Gastrocnemius medialis (tissue), 4 donors: ENCODE measurements around the gene MSI2. TPM values are rescaled to one million over a fixed set of nuclear protein-coding genes. Genes with fewer than 3 reads are reported as not detected.

Source experiments
- ATAC-seq, 2 donors: fragments of 150-250 bp; one replicate each; pipeline ENCODE4 v1.9.1; 2016
- DNase-seq, 2 donors: peaks; one replicate each; pipeline ENCODE4 v3.0.0-alpha.2; 2019
- H3K27ac ChIP-seq, 4 donors: fragments of 200-600 bp; sonication (generic); 1 replicate in 1 of 4; 2 replicates in 3 of 4; pipeline ENCODE4 v1.5.1; 2016 to 2018; ENCODE audit warnings: mild to moderate bottlenecking in 2 of 4, moderate library complexity in 1 of 4
- H3K27me3 ChIP-seq, 3 donors: fragments of 200-600 bp; sonication (generic) in 2 of 3; 1 replicate in 1 of 3; 2 replicates in 2 of 3; pipeline versions ENCODE4 v1.5.1 to v1.6.0; 2016 to 2019; ENCODE audit warnings: mild to moderate bottlenecking in 1 of 3, moderate library complexity in 1 of 3
- H3K36me3 ChIP-seq, 2 donors: fragments of 200-600 bp; sonication (generic) in 1 of 2; one replicate each; pipeline ENCODE4 v1.5.1; 2017 to 2018
- H3K4me1 ChIP-seq, 2 donors: fragments of 200-600 bp; sonication (generic) in 1 of 2; one replicate each; pipeline ENCODE4 v1.5.1; 2016 to 2017; ENCODE audit warnings: mild to moderate bottlenecking in 2 of 2
- H3K4me3 ChIP-seq, 4 donors: fragments of 200-600 bp; sonication (generic) in 3 of 4; 1 replicate in 1 of 4; 2 replicates in 3 of 4; pipeline ENCODE4 v1.5.1; 2016 to 2019; ENCODE audit warnings: mild to moderate bottlenecking in 2 of 4
- H3K9me3 ChIP-seq, 3 donors: fragments of 200-600 bp; sonication (generic) in 2 of 3; 1 replicate in 1 of 3; 2 replicates in 2 of 3; pipeline ENCODE4 v1.5.1; 2016 to 2019
- CTCF ChIP-seq, 5 experiments: fragments of 450-650 bp in 3 of 5; fragments of 200-600 bp in 2 of 5; sonication (generic) in 2 of 5; IDR thresholded peaks in 4 of 5; conservative IDR thresholded peaks in 1 of 5; 1 replicate in 4 of 5; 2 replicates in 1 of 5; pipeline ENCODE4 v1.5.1; 2016 to 2019; ENCODE audit warnings: antibody characterized with exemption in 5 of 5, mild to moderate bottlenecking in 3 of 5, moderate library complexity in 3 of 5
- POLR2A ChIP-seq, 2 donors: fragments of 450-650 bp; IDR thresholded peaks; one replicate each; pipeline ENCODE4 v1.6.1; 2017; ENCODE audit warnings: antibody characterized with exemption in 2 of 2, mild to moderate bottlenecking in 2 of 2, moderate library complexity in 2 of 2
- in situ Hi-C, 4 donors: fragments of 200-750 bp; cut with MboI; loops; one replicate each; pipeline versions ENCODE4 v1.15.0 to v1.8.0; 2017; ENCODE audit warnings: low sequenced_read_pairs in 4 of 4
- intact Hi-C: fragments of 100-400 bp; cut with DNase I; formaldehyde crosslinking; loops from one replicate; pipeline ENCODE4 v1.15.1; 2023; ENCODE audit warnings: low total_unique reads
- total RNA-seq, 4 donors: library from RNA; depleted of rRNA; stranded (reverse); fragments of >200 nt; gene quantifications; one replicate each; pipeline versions ENCODE4 v1.1.0 to v1.2.3, GENCODE V29; 2016

The MSI2 gene
- total RNA-seq, 4 donors from 2014 or later: 33.1 to 66.2 (median 48.5) TPM

GRCh38 chr17:57699751-57700219 lies 443.5 kb downstream of the MSI2 start:
- TF ChIP-seq POLR2A (IDR thresholded peaks at IDR 0.05) (no peak), CTCF (IDR thresholded peaks at IDR 0.05 in 4 of 5, conservative IDR thresholded peaks at IDR 0.05 in 1 of 5) (no peak)
- Histone ChIP-seq H3K27ac (no peak overlapping the region), H3K27me3 (no peaks in the 10 kb centered on the region), H3K4me1 (no peaks in the 10 kb centered on the region), H3K9me3 (no peaks in the 10 kb centered on the region), H3K4me3 (no peak overlapping the region), H3K36me3 (no peaks in the 10 kb centered on the region)
- intact Hi-C loops (no loop called here), in situ Hi-C loops (no loop called here)
- no peak for ATAC-seq
- no peak for DNase-seq

DNA sequence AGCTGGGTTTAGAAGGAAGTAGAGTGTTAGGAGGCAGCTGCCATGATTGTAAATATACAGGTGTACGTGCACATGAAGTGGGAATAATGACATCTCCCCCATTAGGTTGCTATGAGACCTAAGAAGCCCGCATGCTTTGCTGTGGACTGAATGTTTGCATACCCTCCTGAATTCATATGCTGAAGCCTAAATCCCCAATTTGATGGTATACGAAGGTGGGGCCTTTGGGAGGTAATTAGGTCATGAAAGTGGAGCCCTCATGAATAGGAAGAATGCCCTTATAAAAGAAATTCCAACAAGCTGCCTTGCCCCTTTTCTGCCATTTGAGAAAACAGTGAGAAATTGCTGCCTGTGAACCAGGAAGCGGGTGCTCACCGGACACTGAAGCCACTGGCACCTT lies 444.8 kb downstream of the MSI2 start:
- TF ChIP-seq CTCF (IDR thresholded peaks at IDR 0.05 in 4 of 5, conservative IDR thresholded peaks at IDR 0.05 in 1 of 5) (no peak), POLR2A (IDR thresholded peaks at IDR 0.05) (no peak)
- Histone ChIP-seq H3K4me1 (no peaks in the 10 kb centered on the region), H3K27ac (no peak overlapping the region), H3K27me3 (no peaks in the 10 kb centered on the region), H3K4me3 (no peak overlapping the region), H3K9me3 (no peaks in the 10 kb centered on the region), H3K36me3 (no peaks in the 10 kb centered on the region)
- intact Hi-C loops (no loop called here), in situ Hi-C loops (no loop called here)
- DNase-seq (no peak), ATAC-seq (no peak)

DNA sequence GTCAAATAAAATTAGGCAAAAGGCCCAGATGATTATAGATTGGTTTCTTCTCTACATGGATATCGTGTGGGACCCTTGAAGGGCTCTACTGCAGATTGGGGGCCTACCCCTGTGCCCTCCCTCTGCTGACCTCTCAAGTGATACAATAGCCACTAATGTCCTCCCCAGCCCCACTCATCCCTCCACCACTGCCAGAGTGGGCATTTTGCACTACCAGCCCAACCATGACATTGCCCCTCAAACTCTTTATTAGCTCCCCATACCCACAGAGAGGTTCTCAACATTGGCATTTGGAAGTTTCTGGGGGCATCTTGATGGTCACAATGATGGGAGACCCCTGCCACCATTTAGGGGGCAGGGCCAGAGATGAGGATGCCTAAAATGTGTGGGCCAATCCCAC lies 446.9 kb downstream of the MSI2 start:
- Histone ChIP-seq H3K27ac (no peak overlapping the region), H3K4me3 (no peak overlapping the region), H3K36me3 (no peaks in the 10 kb centered on the region), H3K27me3 (no peaks in the 10 kb centered on the region), H3K9me3 (no peaks in the 10 kb centered on the region), H3K4me1 (peaks cover 9 to 11% of the 10 kb centered on the region in 2 donors)
- ATAC-seq (no peak), DNase-seq (no peak)
- TF ChIP-seq CTCF (IDR thresholded peaks at IDR 0.05 in 4 of 5, conservative IDR thresholded peaks at IDR 0.05 in 1 of 5) (no peak), POLR2A (IDR thresholded peaks at IDR 0.05) (no peak)
- in situ Hi-C loops: no loop called here
- intact Hi-C loops: no loop called here

GRCh38 chr17:57704448-57704847 lies 448.1 kb downstream of the MSI2 start:
- no peaks in the 10 kb centered on the region for H3K9me3 ChIP-seq
- H3K4me1 ChIP-seq: peaks cover 12% of the 10 kb centered on the region in 2 donors
- H3K27me3 ChIP-seq: no peaks in the 10 kb centered on the region
- no peak for TF ChIP-seq CTCF (IDR thresholded peaks at IDR 0.05 in 4 of 5, conservative IDR thresholded peaks at IDR 0.05 in 1 of 5)
- no peak for TF ChIP-seq POLR2A (IDR thresholded peaks at IDR 0.05)
- ATAC-seq: no peak
- no peaks in the 10 kb centered on the region for H3K36me3 ChIP-seq
- no peak overlapping the region for H3K27ac ChIP-seq
- DNase-seq: no peak
- in situ Hi-C loops: no loop called here
- H3K4me3 ChIP-seq: no peak overlapping the region
- intact Hi-C loops: no loop called here
